DMS 273 (cell line): ENCODE data around the gene PLXNA4.

ENCODE experiments used
- DNase-seq: peaks from one replicate; lab custom pipeline; 2025; ENCODE audit not compliant: unreplicated experiment; lab: John Stamatoyannopoulos, UW

PLXNA4 gene

DNA sequence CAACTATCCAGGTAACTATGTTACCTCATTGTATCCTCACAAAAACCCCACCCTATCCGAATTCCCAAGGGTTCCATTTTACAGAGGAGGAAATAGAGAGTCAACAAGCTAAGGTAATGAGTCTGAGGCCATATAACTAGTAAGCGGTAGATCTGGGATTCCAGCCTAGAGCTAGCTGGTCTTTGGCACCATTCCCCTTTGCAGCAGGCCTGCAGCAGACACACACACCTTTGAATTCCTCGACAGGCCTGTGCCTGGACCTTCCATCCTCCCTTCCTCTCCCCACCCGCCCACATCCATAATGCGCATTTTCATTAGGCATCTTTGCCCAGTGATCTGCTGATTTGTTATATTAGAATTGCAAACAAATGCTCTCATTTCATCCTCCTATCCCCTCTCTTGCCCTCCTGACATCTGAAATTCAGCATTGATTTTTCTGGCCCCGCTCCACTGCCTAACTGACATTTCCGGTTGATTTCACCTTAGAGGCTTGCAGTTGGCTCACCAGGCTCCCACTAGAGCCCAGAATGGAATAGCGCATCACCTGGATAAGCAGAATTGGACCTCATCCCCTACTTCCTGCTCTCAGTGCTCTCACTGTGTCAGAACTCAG, 129.5 kb downstream of the PLXNA4 start:
- DNase-seq, result no peak

DNA sequence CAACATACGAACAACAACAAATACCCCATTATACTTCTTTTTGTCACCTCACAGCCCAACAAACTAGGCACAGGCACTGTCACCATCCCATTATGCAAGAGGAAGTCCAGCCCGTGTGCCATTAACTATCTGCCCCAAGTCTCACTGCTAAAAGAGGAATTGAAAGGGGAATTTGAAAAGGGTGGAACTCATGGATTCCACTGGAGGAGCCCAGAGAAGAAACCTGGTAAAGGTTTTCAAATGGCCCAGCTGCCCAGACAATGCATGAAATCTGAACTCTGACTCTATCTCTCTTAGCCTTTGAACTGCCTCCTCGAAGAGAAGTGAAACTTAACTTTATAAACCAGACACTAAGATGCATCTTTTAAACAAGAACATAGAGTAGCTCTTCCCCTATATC, 130.0 kb downstream of the PLXNA4 start:
- no peak for DNase-seq

GRCh38 chr7:132443761-132444520, 132.3 kb downstream of the PLXNA4 start:
- DNase-seq, result no peak

DNA sequence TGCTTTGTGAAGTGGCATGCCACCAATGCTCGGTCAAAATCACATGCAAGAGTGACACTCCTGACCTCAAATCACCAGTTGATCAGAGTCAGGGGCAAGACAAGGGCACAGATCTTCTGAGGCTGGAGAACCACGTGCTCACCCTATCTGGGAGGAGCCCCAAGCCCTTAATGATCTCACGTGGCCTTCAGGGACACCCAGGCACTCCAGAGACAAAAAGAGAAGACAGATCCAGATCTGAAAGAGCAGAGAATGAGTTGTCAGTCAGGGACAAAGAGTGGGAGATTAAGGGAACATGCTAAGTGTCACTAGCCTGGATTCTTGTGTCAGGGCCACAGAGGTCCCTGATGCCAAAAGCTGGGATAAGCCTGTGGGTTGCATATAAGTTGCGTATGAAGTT, 134.3 kb downstream of the PLXNA4 start:
- no peak for DNase-seq

DNA sequence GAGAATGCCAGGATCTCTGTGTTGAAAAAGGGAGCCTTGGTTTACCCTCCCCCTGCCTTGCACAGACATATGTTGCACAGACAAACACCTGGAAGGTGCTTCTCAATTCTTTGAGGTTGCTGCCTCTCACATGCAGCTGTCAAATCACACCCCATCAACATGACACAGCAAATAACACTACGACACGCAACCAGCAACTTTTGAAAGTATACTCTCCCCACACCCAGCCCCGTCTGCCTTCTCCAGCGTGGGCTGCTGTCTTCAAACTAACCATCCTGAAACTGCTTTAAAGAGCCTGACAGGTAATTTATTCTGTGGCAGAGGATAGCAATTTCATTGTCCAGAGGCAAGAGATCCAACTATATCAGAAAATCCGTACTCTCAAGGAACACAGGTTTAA, 136.1 kb downstream of the PLXNA4 start:
- no peak for DNase-seq

DNA sequence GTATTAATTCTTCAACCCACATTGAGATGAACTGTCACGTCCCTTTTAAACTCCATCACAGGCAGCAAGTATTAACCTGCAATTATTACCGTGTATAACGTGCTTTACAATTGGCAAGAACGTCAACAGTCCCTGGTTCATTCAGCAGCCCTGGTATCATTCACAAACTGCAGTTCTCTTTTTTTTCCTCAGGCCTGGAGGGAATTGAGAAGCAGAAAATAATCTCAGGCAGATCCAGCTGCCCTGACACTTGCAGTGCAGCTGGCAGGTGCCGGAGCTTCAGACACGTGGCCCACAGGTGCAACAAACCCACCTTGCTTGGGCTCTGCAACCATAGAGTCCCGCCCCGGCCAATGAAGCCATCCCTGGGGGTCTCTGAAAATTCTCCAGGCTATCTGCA, 137.3 kb downstream of the PLXNA4 start:
- no peak for DNase-seq

DNA sequence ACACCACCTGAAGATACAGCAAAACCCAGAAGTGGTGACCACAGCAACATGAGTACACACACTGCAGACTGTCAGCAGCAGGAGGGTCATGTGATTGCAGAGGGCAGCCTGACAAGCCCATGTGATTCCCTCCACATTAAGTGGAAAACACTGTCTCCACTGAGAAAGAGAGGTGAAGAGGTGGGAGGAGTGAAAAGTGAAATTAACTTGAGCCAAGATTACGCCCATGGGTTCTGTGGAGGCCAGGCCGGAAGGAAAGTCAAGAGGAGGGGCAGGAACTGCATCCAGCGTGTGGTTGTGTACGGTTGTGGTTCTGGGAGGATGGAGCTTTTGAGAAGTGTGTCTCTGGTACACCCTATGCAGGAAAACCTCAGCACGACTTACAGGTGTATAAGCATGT, 138.5 kb downstream of the PLXNA4 start:
- DNase-seq, result no peak

GRCh38 chr7:132436121-132436520, 140.1 kb downstream of the PLXNA4 start:
- peak; percentile 33 for DNase-seq

DNA sequence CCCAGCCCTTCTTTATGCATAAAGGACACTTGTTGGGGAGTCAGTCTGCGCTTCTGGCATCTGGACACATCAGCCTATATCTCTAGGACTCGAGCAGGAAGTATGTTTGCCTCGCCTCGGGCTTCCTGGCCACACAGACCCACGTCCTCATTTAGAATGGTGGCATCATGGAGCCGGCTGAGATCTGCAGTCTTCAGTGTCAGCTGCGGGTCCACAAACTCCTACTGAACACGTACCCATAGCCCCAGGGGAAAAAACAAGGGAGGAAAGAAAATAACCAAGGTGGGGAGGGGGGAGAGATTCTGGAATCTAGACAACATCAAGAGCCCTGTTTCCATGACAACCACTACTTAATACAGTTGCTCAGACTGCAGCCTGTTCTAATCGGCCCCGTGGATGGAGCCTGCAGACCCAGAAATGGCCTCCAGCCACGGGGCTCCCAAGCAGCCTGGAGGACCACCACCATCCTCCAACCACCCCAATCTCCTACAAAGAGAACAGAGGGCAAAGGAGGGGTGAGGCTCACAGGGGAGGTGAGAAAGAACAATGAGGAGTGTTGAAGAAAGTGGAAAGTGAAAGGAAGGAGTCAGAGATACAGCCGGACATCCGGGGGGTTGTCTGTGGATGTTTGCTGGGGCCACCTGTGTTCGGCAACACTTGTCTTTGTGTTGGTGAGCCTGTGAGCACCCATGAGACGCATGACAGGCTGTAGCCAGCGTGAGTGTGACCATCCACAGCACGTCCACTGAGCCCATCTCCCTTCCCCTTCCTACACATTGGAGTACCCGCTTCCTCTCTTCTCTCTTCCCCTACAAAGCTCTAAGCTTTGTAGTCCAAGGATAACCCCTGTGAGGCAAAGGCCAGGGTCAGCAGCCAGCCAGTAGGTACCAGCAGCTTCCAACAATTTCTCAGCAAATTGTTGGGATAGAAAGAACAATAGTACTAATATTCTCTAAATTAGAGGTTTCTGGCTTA, 141.0 kb downstream of the PLXNA4 start:
- peak; percentile 79 for DNase-seq

- DNase-seq, result no peak
These were observed 142.2 kb downstream of the PLXNA4 start for GRCh38 chr7:132434041-132434440.

DNA sequence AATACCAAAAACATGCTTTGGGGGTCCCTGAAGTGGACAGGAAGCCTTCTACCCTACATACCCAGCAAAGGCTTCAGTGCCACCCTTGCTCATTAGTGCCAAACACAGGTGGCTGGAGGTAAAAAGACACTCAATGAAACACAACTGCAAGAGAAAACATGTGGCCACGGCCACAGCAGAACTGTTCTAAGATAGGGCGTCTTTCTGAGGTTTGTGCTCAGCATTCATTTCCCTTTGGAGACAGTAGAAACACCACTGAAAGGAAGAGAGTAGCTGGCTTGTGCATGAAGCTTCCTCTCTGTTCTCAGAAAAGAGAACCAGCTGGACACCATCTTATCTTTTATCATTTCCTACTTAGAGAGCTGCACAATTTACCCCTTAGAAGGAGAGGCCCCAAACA, 143.0 kb downstream of the PLXNA4 start:
- no peak for DNase-seq

- DNase-seq, result peak; percentile 37
These were observed 145.1 kb downstream of the PLXNA4 start for GRCh38 chr7:132430861-132431822.

DNA sequence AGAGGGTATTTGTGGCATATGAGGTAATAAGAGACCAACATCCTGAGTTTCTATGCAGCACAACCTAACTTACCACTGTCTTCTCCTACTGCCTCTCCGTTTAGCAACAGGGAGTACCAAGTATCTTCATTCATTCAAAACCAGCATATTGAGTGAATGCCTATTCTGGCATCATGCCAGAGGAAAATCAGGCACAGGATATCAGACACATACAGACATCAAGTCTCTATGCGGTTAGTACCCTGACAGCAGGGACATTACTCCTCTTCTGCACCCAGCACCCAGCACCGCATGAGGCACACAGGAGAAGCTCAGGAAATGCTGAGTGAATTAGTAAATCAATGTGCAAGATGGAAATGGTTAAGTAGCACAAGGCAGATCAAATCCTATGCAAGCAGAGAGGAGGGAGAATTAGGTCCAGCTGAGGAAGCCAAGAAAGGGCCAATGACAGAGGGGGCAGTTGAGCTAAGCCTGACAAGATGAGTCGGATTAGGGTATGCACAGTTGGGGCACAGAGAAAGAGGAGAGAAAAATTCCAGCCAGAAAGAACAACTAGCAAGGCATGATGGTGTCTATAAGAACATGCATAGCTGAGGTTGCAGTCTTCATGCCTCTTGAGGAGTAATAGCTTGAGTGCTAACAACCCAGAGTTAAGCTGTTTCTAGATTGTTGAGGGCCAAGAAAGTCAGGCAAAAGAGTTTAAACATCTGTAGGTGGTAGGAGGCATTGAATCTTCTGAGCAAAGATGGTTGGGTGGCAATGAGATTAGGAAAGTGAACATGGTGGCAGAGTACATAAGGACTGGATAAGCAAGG, 146.0 kb downstream of the PLXNA4 start:
- DNase-seq, result peak; percentile 37

- DNase-seq, result no peak
These were observed 147.1 kb downstream of the PLXNA4 start for GRCh38 chr7:132429181-132429580.

- DNase-seq, result no peak
These were observed 147.9 kb downstream of the PLXNA4 start for GRCh38 chr7:132428247-132428919.

- no peak for DNase-seq
These were observed 150.3 kb downstream of the PLXNA4 start for GRCh38 chr7:132425942-132426341.

DNA sequence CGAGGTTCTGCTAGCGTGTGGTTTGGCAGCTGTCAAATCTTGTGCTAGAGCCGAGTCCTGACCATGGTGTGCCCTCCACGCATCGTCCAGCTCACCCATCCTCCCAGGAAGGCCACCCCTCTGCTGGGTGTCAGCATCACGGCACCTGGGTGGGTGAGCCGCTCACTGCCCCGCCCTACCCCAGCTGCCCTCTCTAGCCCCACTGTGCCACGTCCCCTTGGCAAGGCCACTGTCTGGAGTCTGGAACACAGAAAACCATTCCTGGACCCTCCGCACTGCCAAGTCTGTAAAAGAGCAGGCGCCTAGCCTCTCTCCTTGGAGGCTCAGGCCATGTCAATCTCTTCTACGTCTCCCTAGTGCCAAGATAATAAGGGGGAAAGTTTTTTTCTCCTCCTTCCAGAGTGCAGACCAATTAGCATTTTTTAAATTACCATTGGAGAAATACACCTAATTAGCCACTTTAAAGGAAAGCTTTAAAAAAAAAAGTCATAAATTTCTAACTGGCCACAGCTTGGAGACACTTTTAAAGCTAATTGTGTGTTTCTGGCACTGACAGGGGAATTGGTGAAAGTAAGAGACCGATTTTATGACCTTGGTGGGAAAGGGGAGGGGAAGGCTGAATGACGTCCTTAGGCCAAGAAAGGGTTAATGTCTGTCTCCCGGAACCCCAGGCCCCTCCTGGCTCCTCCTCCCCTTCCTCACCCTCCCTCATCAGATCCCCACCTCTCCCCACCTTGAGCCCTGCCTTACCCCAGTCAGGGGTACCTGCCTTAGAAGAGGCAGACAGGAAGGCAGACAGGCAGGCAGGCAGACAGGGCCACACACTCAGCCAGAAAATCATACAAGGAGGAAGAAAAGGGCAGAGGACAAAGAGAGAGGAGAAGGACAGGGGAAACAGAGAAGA, 151.2 kb downstream of the PLXNA4 start:
- DNase-seq, result no peak

DNA sequence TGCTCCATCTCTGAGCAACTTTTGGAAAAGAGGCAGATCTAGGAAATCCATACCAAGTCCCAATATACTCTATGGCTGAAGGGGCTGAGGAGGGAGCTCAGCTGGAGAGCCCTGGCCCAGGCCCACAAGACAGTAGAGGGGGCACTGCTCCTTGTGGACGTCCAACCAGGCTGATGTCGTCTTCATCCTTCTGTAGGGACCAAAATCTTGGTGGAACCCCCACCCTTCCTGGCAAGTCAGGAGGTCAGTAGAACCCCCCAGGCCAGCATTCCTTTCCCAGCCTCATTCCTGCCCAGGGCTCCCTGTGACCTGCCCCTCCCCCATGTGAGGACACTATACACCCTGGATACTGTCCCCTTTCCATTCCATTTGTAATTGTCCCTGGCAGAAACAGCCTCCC, 152.0 kb downstream of the PLXNA4 start:
- DNase-seq, result no peak
